ENCODE measurements around the gene GRIA3. TPM values are rescaled to one million over a fixed set of nuclear protein-coding genes. Genes with fewer than 3 reads are reported as not detected.

The GRIA3 gene
- total RNA-seq, 1 donor from 2014 or later = 4.6 TPM

DNA sequence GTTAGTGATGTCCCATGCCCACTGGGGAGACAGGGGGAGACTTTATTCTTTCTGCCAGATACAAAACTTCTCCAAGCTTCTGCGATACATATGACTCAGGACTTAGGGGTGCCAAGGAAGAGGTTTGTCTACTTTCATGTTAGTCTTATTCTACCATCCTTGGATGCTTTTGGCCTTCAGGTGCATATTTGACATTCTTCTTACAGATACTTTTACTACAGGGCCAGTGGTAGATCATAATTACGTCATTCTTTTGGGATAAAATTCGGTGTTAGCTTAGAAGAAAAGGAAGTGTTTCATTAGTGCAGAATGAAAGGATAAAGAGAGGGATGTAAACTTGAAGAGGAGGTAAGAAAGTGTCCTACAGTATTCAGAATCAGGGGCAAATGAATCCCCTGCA is 303.6 kb downstream of the GRIA3 start:
- H4K20me1 ChIP-seq (ENCODE audit: low read depth) = no peaks in the 10 kb centered on the region

DNA sequence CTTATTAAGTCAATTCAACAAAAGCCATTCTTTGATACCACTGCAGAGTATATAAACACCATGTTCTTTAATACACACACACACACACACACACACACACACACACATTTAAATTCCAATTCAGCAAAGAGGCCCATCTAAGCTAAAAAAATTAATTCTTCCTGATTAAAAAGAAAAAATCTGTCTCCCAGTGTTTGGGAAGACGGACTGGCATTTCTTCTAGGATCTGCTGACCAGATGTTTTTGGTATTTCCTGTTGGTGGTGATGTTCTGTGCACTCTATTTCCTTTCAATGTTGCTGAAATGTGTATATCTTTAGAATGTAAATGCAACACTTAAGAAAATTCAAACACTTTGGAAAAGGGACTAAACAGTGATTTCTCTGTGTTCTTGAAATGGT is 304.9 kb downstream of the GRIA3 start:
- Mint-ChIP-seq H3K36me3 (no peaks in the 10 kb centered on the region), H3K9me3 (no peaks in the 10 kb centered on the region), H3K27me3 (ENCODE audit: insufficient read depth, low read depth) (no peaks in the 10 kb centered on the region), H3K27ac (no peak overlapping the region), H3K4me3 (no peak overlapping the region), H3K4me1 (no peaks in the 10 kb centered on the region)
- no peaks in the 10 kb centered on the region for H3F3A ChIP-seq (ENCODE audit: low read depth)
- H3K9ac ChIP-seq = no peak overlapping the region
- TF ChIP-seq, protein P1, sequence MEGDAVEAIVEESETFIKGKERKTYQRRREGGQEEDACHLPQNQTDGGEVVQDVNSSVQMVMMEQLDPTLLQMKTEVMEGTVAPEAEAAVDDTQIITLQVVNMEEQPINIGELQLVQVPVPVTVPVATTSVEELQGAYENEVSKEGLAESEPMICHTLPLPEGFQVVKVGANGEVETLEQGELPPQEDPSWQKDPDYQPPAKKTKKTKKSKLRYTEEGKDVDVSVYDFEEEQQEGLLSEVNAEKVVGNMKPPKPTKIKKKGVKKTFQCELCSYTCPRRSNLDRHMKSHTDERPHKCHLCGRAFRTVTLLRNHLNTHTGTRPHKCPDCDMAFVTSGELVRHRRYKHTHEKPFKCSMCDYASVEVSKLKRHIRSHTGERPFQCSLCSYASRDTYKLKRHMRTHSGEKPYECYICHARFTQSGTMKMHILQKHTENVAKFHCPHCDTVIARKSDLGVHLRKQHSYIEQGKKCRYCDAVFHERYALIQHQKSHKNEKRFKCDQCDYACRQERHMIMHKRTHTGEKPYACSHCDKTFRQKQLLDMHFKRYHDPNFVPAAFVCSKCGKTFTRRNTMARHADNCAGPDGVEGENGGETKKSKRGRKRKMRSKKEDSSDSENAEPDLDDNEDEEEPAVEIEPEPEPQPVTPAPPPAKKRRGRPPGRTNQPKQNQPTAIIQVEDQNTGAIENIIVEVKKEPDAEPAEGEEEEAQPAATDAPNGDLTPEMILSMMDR (IDR thresholded peaks at IDR 0.05) = no peak
- H3K4me3 ChIP-seq = no peak overlapping the region
- H3K4me2 ChIP-seq = no peak overlapping the region
- H4K20me1 ChIP-seq (ENCODE audit: low read depth) = no peaks in the 10 kb centered on the region
- no peaks in the 10 kb centered on the region for H3K79me2 ChIP-seq (ENCODE audit: low read depth)
- no peaks in the 10 kb centered on the region for H3K9me3 ChIP-seq (ENCODE audit: low read depth)
- no peaks in the 10 kb centered on the region for H3K27me3 ChIP-seq
- no peaks in the 10 kb centered on the region for H3K4me1 ChIP-seq
- no peaks in the 10 kb centered on the region for H3K36me3 ChIP-seq
- no peak overlapping the region for H2AFZ ChIP-seq (replicated peaks)
- no peak for DNase-seq (ENCODE audit: low spot score)
- H3K27ac ChIP-seq = no peak overlapping the region

More for the DNA sequence above, 303.6 kb downstream of the GRIA3 start:
- no peak overlapping the region for H3K27ac ChIP-seq
- TF ChIP-seq EZH2phosphoT487 (IDR thresholded peaks at IDR 0.05) (no peak), EZH2 (IDR thresholded peaks at IDR 0.05) (no peak)
- TF ChIP-seq, protein P1 (IDR thresholded peaks at IDR 0.05) = no peak
- Mint-ChIP-seq H3K4me1 (no peaks in the 10 kb centered on the region), H3K36me3 (no peaks in the 10 kb centered on the region), H3K27me3 (ENCODE audit: insufficient read depth, low read depth) (no peaks in the 10 kb centered on the region), H3K9me3 (no peaks in the 10 kb centered on the region), H3K27ac (no peak overlapping the region), H3K4me3 (no peak overlapping the region)
- no peaks in the 10 kb centered on the region for H3K79me2 ChIP-seq (ENCODE audit: low read depth)
- H3K9ac ChIP-seq = no peak overlapping the region
- no peaks in the 10 kb centered on the region for H3K27me3 ChIP-seq
- no peak overlapping the region for H3K4me3 ChIP-seq
- H3K4me2 ChIP-seq = no peak overlapping the region
- DNase-seq (ENCODE audit: low spot score) = no peak
- H2AFZ ChIP-seq (replicated peaks) = no peak overlapping the region
- no peaks in the 10 kb centered on the region for H3K9me3 ChIP-seq (ENCODE audit: low read depth)
- no peaks in the 10 kb centered on the region for H3F3A ChIP-seq (ENCODE audit: low read depth)
- H3K4me1 ChIP-seq = peaks cover 5% of the 10 kb centered on the region
- no peaks in the 10 kb centered on the region for H3K36me3 ChIP-seq

DNA sequence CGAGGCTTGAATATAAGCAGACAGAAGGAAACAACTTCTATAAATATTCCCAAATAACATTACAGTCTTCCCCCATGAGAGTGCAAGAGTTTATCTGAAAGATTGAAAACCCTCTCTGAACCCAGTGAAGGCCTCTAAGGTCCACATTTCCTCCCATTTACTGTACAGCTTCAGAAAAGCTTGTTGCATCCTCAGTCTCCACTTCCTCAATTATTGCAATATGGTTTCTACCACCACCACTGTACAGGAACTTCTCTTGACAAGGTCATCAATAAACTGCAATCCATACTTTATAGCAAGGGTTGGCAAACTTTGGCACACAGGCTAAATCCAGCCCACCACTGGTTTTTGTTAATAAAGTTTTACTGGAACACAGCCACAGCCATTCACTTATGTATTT is 309.8 kb downstream of the GRIA3 start:
- TF ChIP-seq, protein P1 (IDR thresholded peaks at IDR 0.05) = no peak
- TF ChIP-seq EZH2 (IDR thresholded peaks at IDR 0.05) (no peak), EZH2phosphoT487 (IDR thresholded peaks at IDR 0.05) (no peak)
- Histone ChIP-seq H3K9me3 (ENCODE audit: low read depth) (no peaks in the 10 kb centered on the region), H3K27me3 (no peaks in the 10 kb centered on the region), H3K79me2 (ENCODE audit: low read depth) (no peaks in the 10 kb centered on the region), H3K36me3 (no peaks in the 10 kb centered on the region), H3K4me3 (no peak overlapping the region), H4K20me1 (ENCODE audit: low read depth) (no peaks in the 10 kb centered on the region), H3K4me1 (no peaks in the 10 kb centered on the region), H2AFZ (replicated peaks) (no peak overlapping the region), H3F3A (ENCODE audit: low read depth) (no peaks in the 10 kb centered on the region), H3K4me2 (no peak overlapping the region), H3K27ac (no peak overlapping the region), H3K9ac (no peak overlapping the region)
- H3K4me3 Mint-ChIP-seq = no peak overlapping the region
- H3K27ac Mint-ChIP-seq = no peak overlapping the region
- DNase-seq (ENCODE audit: low spot score) = no peak
- no peaks in the 10 kb centered on the region for H3K9me3 Mint-ChIP-seq
- H3K4me1 Mint-ChIP-seq = no peaks in the 10 kb centered on the region
- H3K36me3 Mint-ChIP-seq = no peaks in the 10 kb centered on the region
- H3K27me3 Mint-ChIP-seq (ENCODE audit: insufficient read depth, low read depth) = no peaks in the 10 kb centered on the region

DNA sequence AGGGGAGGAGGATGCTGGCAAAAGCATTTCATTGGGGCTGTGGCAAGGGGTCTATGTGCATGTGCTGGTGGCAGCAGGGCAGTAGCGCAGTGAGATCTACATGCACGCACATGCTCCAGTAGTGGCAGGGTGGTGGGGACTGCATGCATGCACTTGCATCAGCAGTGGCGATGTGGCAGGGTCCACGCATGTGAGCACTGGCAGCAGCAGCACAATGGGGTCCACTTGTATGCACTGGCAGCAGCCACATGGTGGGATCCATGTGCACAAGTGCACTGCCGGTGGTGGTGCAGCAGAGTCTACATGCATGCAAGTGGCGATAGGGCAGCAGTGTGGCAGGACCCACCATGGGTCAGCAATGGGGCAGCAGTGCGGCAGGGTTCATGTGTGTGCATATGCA is 315.7 kb downstream of the GRIA3 start:
- no peaks in the 10 kb centered on the region for H3F3A ChIP-seq (ENCODE audit: low read depth)
- no peaks in the 10 kb centered on the region for H3K4me1 Mint-ChIP-seq

More for the DNA sequence above, 315.7 kb downstream of the GRIA3 start:
- Histone ChIP-seq H3K4me3 (no peak overlapping the region), H3K4me2 (no peak overlapping the region), H2AFZ (replicated peaks) (no peak overlapping the region), H3K27me3 (no peaks in the 10 kb centered on the region), H3K9ac (no peak overlapping the region), H3K9me3 (ENCODE audit: low read depth) (no peaks in the 10 kb centered on the region), H4K20me1 (ENCODE audit: low read depth) (no peaks in the 10 kb centered on the region), H3K4me1 (no peaks in the 10 kb centered on the region), H3K27ac (no peak overlapping the region), H3K79me2 (ENCODE audit: low read depth) (no peaks in the 10 kb centered on the region), H3K36me3 (no peaks in the 10 kb centered on the region)
- Mint-ChIP-seq H3K4me3 (no peak overlapping the region), H3K9me3 (no peaks in the 10 kb centered on the region), H3K27me3 (ENCODE audit: insufficient read depth, low read depth) (peaks cover 4% of the 10 kb centered on the region), H3K36me3 (no peaks in the 10 kb centered on the region), H3K27ac (no peak overlapping the region)
- no peak for DNase-seq (ENCODE audit: low spot score)
- no peak for TF ChIP-seq EZH2 (IDR thresholded peaks at IDR 0.05)
- no peak for TF ChIP-seq EZH2phosphoT487 (IDR thresholded peaks at IDR 0.05)
- TF ChIP-seq, protein P1 (IDR thresholded peaks at IDR 0.05) = no peak

Data from neural progenitor cell (in vitro differentiated cells).